Naive thymus-derived CD4-positive, alpha-beta T cell (primary cell): Measurements from ENCODE around the gene TRMU. TPM values are rescaled to one million over a fixed set of nuclear protein-coding genes. Genes with fewer than 3 reads are reported as not detected.

Source experiments
- ATAC-seq: fragments of 150-1000 bp; cut with Tn5 transposase; 2 replicates; pipeline ENCODE4 v1.10.0; 2021; ENCODE audit warnings: mild to moderate bottlenecking, moderate library complexity
- CTCF ChIA-PET: fragments of 350-600 bp; sonication (Branson Sonifier 250); formaldehyde crosslinking; loops from one replicate; lab custom pipeline; 2021; ENCODE audit warnings: antibody characterized with exemption; lab: Charles Lee
- POLR2A ChIA-PET: fragments of 350-600 bp; sonication (Branson Sonifier 250); formaldehyde crosslinking; loops from one replicate; lab custom pipeline; 2021; ENCODE audit warnings: antibody characterized with exemption, inconsistent platforms; lab: Charles Lee
- DNase-seq, 9 donors: peaks; one replicate each; pipeline versions ENCODE4 v3.0.0 to v3.0.0-alpha.2; 2020 to 2022; ENCODE audit warnings: mixed read lengths in 1 of 9
- H3K27ac ChIP-seq: one replicate; pipeline ENCODE4 v1.7.0; 2013; ENCODE audit warnings: mild to moderate bottlenecking, low read depth, low read length, moderate library complexity
- H3K27me3 ChIP-seq, 2 donors: one replicate each; pipeline ENCODE4 v1.7.0; 2013; ENCODE audit warnings: low read length in 2 of 2, mild to moderate bottlenecking in 2 of 2, moderate library complexity in 2 of 2; ENCODE audit not compliant: control insufficient read depth in 2 of 2, insufficient read depth in 2 of 2
- H3K36me3 ChIP-seq, 3 experiments: 1 replicate in 2 of 3; 2 replicates in 1 of 3; pipeline ENCODE4 v1.7.0; 2013; ENCODE audit warnings: low read length in 3 of 3, mild to moderate bottlenecking in 3 of 3, moderate library complexity in 1 of 3; ENCODE audit not compliant: insufficient read depth in 3 of 3, control insufficient read depth in 2 of 3
- H3K4me1 ChIP-seq, 2 donors: one replicate each; pipeline ENCODE4 v1.7.0; 2013; ENCODE audit warnings: low read length in 2 of 2, mild to moderate bottlenecking in 2 of 2, moderate library complexity in 1 of 2; ENCODE audit not compliant: control insufficient read depth in 2 of 2, insufficient read depth in 2 of 2
- H3K4me3 ChIP-seq: 2 replicates; pipeline ENCODE4 v1.7.0; 2013; ENCODE audit warnings: mild to moderate bottlenecking, low read length
- H3K9me3 ChIP-seq, 3 experiments: 1 replicate in 2 of 3; 2 replicates in 1 of 3; pipeline ENCODE4 v1.7.0; 2013; ENCODE audit warnings: low read length in 3 of 3; ENCODE audit not compliant: control insufficient read depth in 2 of 3
- H3K27ac Mint-ChIP-seq, 9 donors: one replicate each; pipeline ENCODE4 v1.8.0; 2020 to 2022; ENCODE audit warnings: mixed read lengths in 9 of 9, mild to moderate bottlenecking in 8 of 9, moderate library complexity in 5 of 9, inconsistent platforms in 2 of 9
- H3K27me3 Mint-ChIP-seq, 5 donors: one replicate each; pipeline ENCODE4 v1.8.0; 2021 to 2022; ENCODE audit warnings: mixed read lengths in 5 of 5, mild to moderate bottlenecking in 1 of 5
- H3K36me3 Mint-ChIP-seq, 5 donors: one replicate each; pipeline ENCODE4 v1.8.0; 2020 to 2022; ENCODE audit warnings: mixed read lengths in 5 of 5, mild to moderate bottlenecking in 3 of 5, inconsistent platforms in 1 of 5
- H3K4me1 Mint-ChIP-seq, 7 donors: one replicate each; pipeline ENCODE4 v1.8.0; 2020 to 2022; ENCODE audit warnings: mixed read lengths in 7 of 7, mild to moderate bottlenecking in 3 of 7, inconsistent platforms in 1 of 7
- H3K4me3 Mint-ChIP-seq, 10 donors: one replicate each; pipeline ENCODE4 v1.8.0; 2020 to 2022; ENCODE audit warnings: mild to moderate bottlenecking in 10 of 10, mixed read lengths in 10 of 10, moderate library complexity in 6 of 10, inconsistent platforms in 2 of 10
- H3K9me3 Mint-ChIP-seq, 11 donors: one replicate each; pipeline ENCODE4 v1.8.0; 2020 to 2022; ENCODE audit warnings: mixed read lengths in 11 of 11, mild to moderate bottlenecking in 4 of 11, inconsistent platforms in 1 of 11, moderate library complexity in 1 of 11
- intact Hi-C, 2 donors: fragments of 100-400 bp; cut with micrococcal nuclease; formaldehyde crosslinking; loops; one replicate each; pipeline ENCODE4 v1.15.1; 2023
- polyA plus RNA-seq, 2 donors: library from polyadenylated mRNA; unstranded; fragments of 300-500 nt; fragmentation: Illumina TruSeq; gene quantifications; one replicate each; pipeline ENCODE4 v1.2.3, GENCODE V29; 2021
- total RNA-seq, 6 experiments: library from RNA in 5 of 6; stranded (reverse) in 5 of 6; gene quantifications; 1 replicate in 5 of 6; 2 replicates in 1 of 6; pipeline ENCODE4 v1.2.3 and lab custom pipeline; 2021 to 2026

Gene TRMU
- total and polyA plus RNA-seq, 7 experiments from 2014 or later: 17.9 to 92.1 (median 58.7) TPM

DNA sequence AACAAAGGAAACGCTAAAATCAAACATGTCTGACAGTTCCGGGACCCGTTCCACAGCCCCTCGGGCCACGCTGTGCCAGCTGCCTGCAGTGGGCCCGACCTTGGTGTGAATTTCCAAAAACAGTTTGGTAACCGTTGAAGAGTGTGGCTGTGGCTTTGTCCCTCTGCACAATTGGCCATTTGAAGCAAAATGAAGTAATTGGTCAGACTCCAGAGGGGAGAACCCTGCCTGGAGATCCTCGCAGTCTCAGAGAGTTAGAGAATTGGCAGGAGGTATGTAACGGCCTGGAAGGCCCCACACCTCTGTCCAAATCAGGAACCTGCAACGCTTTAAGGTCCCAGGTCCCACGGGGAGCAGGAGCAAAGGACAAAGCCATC lies 26.3 kb downstream of the TRMU start:
- Histone ChIP-seq H3K4me3 (no peak overlapping the region), H3K27ac (no peak overlapping the region), H3K9me3 (no peaks in the 10 kb centered on the region), H3K27me3 (no peaks in the 10 kb centered on the region), H3K4me1 (no peaks in the 10 kb centered on the region), H3K36me3 (peaks cover 0 to 9% (median 0%) of the 10 kb centered on the region in 3 experiments)
- CTCF ChIA-PET: no interaction called here
- peaks cover 0 to 10% (median 0%) of the 10 kb centered on the region in 7 donors for H3K4me1 Mint-ChIP-seq
- intact Hi-C loops: no loop called here
- DNase-seq (no peak), ATAC-seq (no peak)
- no peaks in the 10 kb centered on the region for H3K27me3 Mint-ChIP-seq
- peak overlapping the region in 3 of 9 donors; percentile 20 to 81 (median 54) for H3K27ac Mint-ChIP-seq
- H3K36me3 Mint-ChIP-seq: peaks cover 0 to 8% (median 7%) of the 10 kb centered on the region in 5 donors
- POLR2A ChIA-PET: no interaction called here
- peaks cover 0 to 21% (median 2%) of the 10 kb centered on the region in 11 donors for H3K9me3 Mint-ChIP-seq
- H3K4me3 Mint-ChIP-seq: no peak overlapping the region

DNA sequence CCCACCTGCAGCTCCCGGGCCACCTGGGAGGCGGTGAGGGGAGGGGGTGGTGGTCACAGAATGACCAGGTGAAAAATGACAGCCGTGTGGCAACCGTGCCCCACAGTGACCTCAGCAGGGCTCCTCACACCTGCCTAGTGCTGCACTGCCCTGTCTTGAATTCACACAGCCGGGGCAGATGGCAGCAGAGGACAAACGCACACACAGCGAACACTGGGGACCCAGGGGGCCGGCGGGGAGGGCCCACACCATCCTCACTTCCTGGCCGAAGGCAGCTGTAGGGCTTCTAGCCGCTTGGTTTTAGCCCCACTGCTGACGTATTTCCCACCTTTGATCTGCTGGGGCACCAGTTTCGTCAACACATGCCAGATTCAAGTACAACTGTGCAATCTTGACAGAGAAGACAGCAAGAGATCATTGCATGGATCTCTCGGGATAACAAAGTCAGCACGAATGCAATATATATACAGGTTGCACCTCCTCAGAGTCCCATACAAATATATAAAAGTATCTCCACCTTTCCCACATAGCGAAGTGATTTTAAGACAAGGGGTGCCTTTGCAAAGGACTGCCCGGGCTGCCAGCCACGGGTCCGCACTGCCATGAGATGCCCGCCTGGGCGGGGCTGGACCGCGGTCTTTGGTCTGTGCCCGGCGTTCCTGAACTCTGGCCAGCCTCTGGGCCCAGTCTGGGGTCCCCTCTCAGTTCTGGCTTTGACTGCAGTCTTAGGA lies 26.9 kb downstream of the TRMU start:
- DNase-seq: no peak
- Mint-ChIP-seq H3K4me3 (no peak overlapping the region), H3K9me3 (peaks cover 0 to 21% (median 2%) of the 10 kb centered on the region in 11 donors), H3K27ac (peak overlapping the region in 2 of 9 donors; percentile 74 to 81), H3K27me3 (no peaks in the 10 kb centered on the region), H3K36me3 (peaks cover 0 to 8% (median 7%) of the 10 kb centered on the region in 5 donors), H3K4me1 (peaks cover 0 to 9% (median 0%) of the 10 kb centered on the region in 7 donors)
- H3K4me1 ChIP-seq: no peaks in the 10 kb centered on the region
- ATAC-seq: no peak
- no peak overlapping the region for H3K4me3 ChIP-seq
- peaks cover 0 to 3% (median 0%) of the 10 kb centered on the region in 3 experiments for H3K36me3 ChIP-seq
- POLR2A ChIA-PET: no interaction called here
- no peaks in the 10 kb centered on the region for H3K27me3 ChIP-seq
- no peak overlapping the region for H3K27ac ChIP-seq
- intact Hi-C loops: no loop called here
- CTCF ChIA-PET: no interaction called here
- H3K9me3 ChIP-seq: no peaks in the 10 kb centered on the region

- H3K36me3 Mint-ChIP-seq: peaks cover 0 to 8% (median 7%) of the 10 kb centered on the region in 5 donors
- CTCF ChIA-PET: no interaction called here
- intact Hi-C loops: no loop called here
- POLR2A ChIA-PET: no interaction called here
- Histone ChIP-seq H3K36me3 (no peaks in the 10 kb centered on the region), H3K4me1 (peaks cover 0 to 4% of the 10 kb centered on the region in 2 donors), H3K4me3 (no peak overlapping the region), H3K27ac (no peak overlapping the region), H3K9me3 (no peaks in the 10 kb centered on the region), H3K27me3 (no peaks in the 10 kb centered on the region)
- peak overlapping the region in 1 of 10 donors; percentile 16 for H3K4me3 Mint-ChIP-seq
- no peaks in the 10 kb centered on the region for H3K27me3 Mint-ChIP-seq
- peaks cover 0 to 12% (median 0%) of the 10 kb centered on the region in 7 donors for H3K4me1 Mint-ChIP-seq
- DNase-seq: no peak
- peaks cover 0 to 21% (median 2%) of the 10 kb centered on the region in 11 donors for H3K9me3 Mint-ChIP-seq
- ATAC-seq: no peak
- no peak overlapping the region for H3K27ac Mint-ChIP-seq
Measured at GRCh38 chr22:46362934-46363515, 27.5 kb downstream of the TRMU start.

DNA sequence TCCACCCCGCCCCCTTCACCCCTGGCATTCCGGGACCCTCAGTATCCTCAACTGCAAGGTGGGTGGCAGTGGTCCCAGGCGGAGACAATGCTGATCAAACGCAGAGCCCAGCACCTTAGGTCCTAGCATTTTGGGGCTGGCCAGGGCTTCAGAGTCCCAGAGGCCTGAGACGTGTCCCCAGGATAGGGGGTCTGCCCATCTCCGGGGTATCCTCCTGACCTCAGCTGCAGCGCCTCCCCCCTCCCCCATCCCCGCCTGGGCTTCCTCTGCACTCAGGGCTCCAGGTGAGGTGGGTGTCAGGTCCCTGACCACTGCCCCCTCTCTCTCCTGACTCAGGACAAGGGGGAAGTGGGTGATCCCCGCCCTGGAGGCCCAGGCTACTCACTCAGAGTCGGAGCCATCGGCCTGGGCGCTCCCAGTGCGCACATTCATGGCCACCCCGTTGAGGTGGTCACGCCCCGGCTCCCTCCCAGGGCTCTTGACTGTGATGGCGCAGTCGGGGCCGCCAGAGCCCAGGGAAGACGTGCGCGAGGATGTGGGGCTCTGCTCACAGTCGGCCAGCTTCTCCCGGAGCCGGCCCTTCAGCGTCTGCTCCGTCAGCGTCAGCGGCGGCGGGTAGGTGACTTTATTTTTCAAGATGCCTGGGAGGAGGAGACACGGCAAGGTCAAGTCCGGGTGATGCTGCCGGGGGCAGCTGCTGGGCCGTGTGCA lies 28.3 kb downstream of the TRMU start:
- Mint-ChIP-seq H3K9me3 (peaks cover 0 to 21% (median 2%) of the 10 kb centered on the region in 11 donors), H3K36me3 (peaks cover 0 to 8% (median 4%) of the 10 kb centered on the region in 5 donors), H3K4me1 (peaks cover 0 to 12% (median 0%) of the 10 kb centered on the region in 7 donors), H3K4me3 (no peak overlapping the region), H3K27me3 (no peaks in the 10 kb centered on the region), H3K27ac (no peak overlapping the region)
- Histone ChIP-seq H3K4me1 (peaks cover 0 to 7% of the 10 kb centered on the region in 2 donors), H3K36me3 (no peaks in the 10 kb centered on the region), H3K9me3 (no peaks in the 10 kb centered on the region), H3K27me3 (no peaks in the 10 kb centered on the region), H3K27ac (no peak overlapping the region), H3K4me3 (no peak overlapping the region)
- no peak for DNase-seq
- no peak for ATAC-seq
- POLR2A ChIA-PET: no interaction called here
- intact Hi-C loops: no loop called here
- CTCF ChIA-PET: no interaction called here

DNA sequence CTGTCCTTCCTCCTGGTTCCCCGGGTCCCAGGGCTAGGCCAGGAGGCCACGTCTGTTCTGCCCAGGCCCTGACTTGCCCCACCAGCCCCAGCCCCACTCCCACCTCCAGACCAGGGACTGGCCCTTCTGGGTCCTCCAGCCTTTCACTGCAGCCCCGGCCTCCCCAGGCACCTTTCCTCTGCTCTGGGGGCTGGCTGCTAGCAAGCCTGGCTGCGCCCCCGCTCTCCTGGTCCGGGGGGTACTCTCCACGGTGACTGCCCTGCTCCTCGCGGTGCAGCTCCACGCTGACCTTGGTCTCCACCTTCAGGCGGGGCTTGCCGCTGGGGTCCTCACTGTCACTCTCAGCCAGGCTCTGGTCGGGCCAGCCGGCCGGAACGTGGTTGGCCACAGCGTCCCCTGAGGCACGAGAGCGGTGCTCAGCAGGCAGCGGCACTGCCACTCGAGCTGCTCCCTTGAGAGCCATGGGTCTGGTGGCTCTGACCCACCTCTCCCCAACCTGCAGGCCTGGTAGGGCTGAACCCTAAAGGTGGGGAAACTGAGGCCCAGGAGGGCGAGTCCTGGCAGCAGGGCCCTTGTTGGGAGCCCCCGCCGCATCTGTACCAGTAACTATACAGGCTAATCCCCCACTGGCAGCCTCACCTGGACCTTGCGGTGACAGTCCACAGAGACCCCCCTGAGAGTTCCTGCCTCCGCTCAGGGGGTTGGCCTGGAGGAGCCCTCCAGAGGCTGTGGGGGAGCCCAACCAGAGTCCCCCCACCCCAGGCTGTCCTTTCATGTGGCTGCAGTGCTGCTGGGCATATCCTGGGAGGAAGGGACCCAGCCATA lies 29.0 kb downstream of the TRMU start:
- no peak for ATAC-seq
- intact Hi-C loops: no loop called here
- Histone ChIP-seq H3K27ac (no peak overlapping the region), H3K36me3 (no peaks in the 10 kb centered on the region), H3K4me1 (peaks cover 0 to 13% of the 10 kb centered on the region in 2 donors), H3K27me3 (no peaks in the 10 kb centered on the region), H3K9me3 (no peaks in the 10 kb centered on the region), H3K4me3 (no peak overlapping the region)
- Mint-ChIP-seq H3K4me1 (peaks cover 0 to 12% (median 0%) of the 10 kb centered on the region in 7 donors), H3K9me3 (peaks cover 0 to 21% (median 2%) of the 10 kb centered on the region in 11 donors), H3K27me3 (no peaks in the 10 kb centered on the region), H3K4me3 (no peak overlapping the region), H3K36me3 (peaks cover 0 to 8% (median 0%) of the 10 kb centered on the region in 5 donors), H3K27ac (no peak overlapping the region)
- ChIA-PET CTCF (no interaction called here), POLR2A (no interaction called here)
- no peak for DNase-seq

- Histone ChIP-seq H3K9me3 (no peaks in the 10 kb centered on the region), H3K27me3 (no peaks in the 10 kb centered on the region), H3K36me3 (no peaks in the 10 kb centered on the region), H3K27ac (no peak overlapping the region), H3K4me1 (peaks cover 3 to 19% of the 10 kb centered on the region in 2 donors), H3K4me3 (no peak overlapping the region)
- POLR2A ChIA-PET: no interaction called here
- Mint-ChIP-seq H3K4me3 (no peak overlapping the region), H3K36me3 (peaks cover 0 to 6% (median 0%) of the 10 kb centered on the region in 5 donors), H3K9me3 (peaks cover 0 to 18% (median 2%) of the 10 kb centered on the region in 11 donors), H3K4me1 (peaks cover 0 to 16% (median 5%) of the 10 kb centered on the region in 7 donors), H3K27me3 (peaks cover 0 to 3% (median 0%) of the 10 kb centered on the region in 5 donors), H3K27ac (no peak overlapping the region)
- CTCF ChIA-PET: no interaction called here
- DNase-seq: no peak
- no peak for ATAC-seq
- intact Hi-C loops: no loop called here
Measured at GRCh38 chr22:46365166-46365624, 29.7 kb downstream of the TRMU start.
